GM18507 (cell line): ENCODE data around the gene STK32B.

Experiments used
- DNase-seq: peaks from one replicate; pipeline ENCODE4 v3.0.0; 2011; ENCODE audit warnings: low read depth; ENCODE audit not compliant: insufficient read length; ENCODE audit errors: extremely low spot score
- FAIRE-seq: peaks from 2 replicates; lab custom pipeline; 2011; peaks lifted over from hg19 to GRCh38; lab: Jason Lieb, UNC

The STK32B gene

GRCh38 chr4:5188130-5188529 lies 136.8 kb downstream of the STK32B start:
- no peak for DNase-seq
- FAIRE-seq, result no peak

GRCh38 chr4:5191831-5192230 lies 140.6 kb downstream of the STK32B start:
- DNase-seq (no peak), FAIRE-seq (no peak)

GRCh38 chr4:5192271-5192670 lies 141.0 kb downstream of the STK32B start:
- no peak for DNase-seq
- FAIRE-seq, result no peak

- no peak for DNase-seq
- FAIRE-seq, result no peak
Observed at GRCh38 chr4:5192678-5193077, 141.4 kb downstream of the STK32B start.

- DNase-seq (no peak), FAIRE-seq (no peak)
Observed at GRCh38 chr4:5198656-5199541, 147.6 kb downstream of the STK32B start.

GRCh38 chr4:5199912-5200311 lies 148.6 kb downstream of the STK32B start:
- FAIRE-seq (no peak), DNase-seq (no peak)

GRCh38 chr4:5200513-5200912 lies 149.2 kb downstream of the STK32B start:
- FAIRE-seq, result no peak
- DNase-seq, result no peak

- FAIRE-seq, result no peak
- DNase-seq, result no peak
Observed at GRCh38 chr4:5203309-5203992, 152.2 kb downstream of the STK32B start.

GRCh38 chr4:5203993-5204310 lies 152.7 kb downstream of the STK32B start:
- DNase-seq (no peak), FAIRE-seq (no peak)

GRCh38 chr4:5204781-5205180 lies 153.5 kb downstream of the STK32B start:
- no peak for DNase-seq
- no peak for FAIRE-seq

GRCh38 chr4:5206016-5206790 lies 154.9 kb downstream of the STK32B start:
- DNase-seq (no peak), FAIRE-seq (no peak)

- DNase-seq (no peak), FAIRE-seq (no peak)
Observed at GRCh38 chr4:5209862-5210261, 158.6 kb downstream of the STK32B start.

- FAIRE-seq, result no peak
Observed at GRCh38 chr4:5211282-5211839, 160.1 kb downstream of the STK32B start.

GRCh38 chr4:5212255-5213013 lies 161.2 kb downstream of the STK32B start:
- FAIRE-seq (no peak), DNase-seq (no peak)

More at GRCh38 chr4:5211282-5211839, 160.1 kb downstream of the STK32B start:
- no peak for DNase-seq

GRCh38 chr4:5213087-5213595 lies 161.9 kb downstream of the STK32B start:
- no peak for FAIRE-seq
- DNase-seq, result no peak

GRCh38 chr4:5215321-5215720 lies 164.0 kb downstream of the STK32B start:
- no peak for DNase-seq
- FAIRE-seq, result no peak

- no peak for DNase-seq
- FAIRE-seq, result no peak
Observed at GRCh38 chr4:5217421-5217820, 166.1 kb downstream of the STK32B start.

GRCh38 chr4:5218376-5219069 lies 167.2 kb downstream of the STK32B start:
- DNase-seq, result no peak
- no peak for FAIRE-seq

GRCh38 chr4:5220028-5220427 lies 168.7 kb downstream of the STK32B start:
- DNase-seq, result no peak
- FAIRE-seq, result no peak
